ENCODE measurements around the gene COL28A1.

The COL28A1 gene

DNA sequence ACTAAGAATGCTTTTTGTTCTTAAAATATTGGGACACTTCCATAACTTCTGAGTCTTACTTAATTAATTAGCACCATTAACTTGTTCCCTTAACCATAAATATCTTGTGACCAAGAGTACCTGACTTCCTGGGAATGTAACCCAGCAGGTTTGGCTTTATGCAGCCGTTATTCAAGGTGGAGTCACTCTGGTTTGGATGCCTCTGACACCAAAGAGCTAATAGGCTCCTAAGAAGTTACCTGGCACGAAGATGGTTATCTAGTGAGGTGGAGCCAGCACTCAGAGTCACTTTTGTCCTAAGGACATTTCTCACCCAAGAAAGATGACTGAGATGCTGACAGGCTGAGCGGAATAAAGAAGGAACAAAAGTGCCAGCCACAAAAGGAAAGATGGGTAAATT, 181.0 kb downstream of the COL28A1 start:
- no peak for TF ChIP-seq CTCF (IDR thresholded peaks at IDR 0.05; ENCODE audit: low read depth, low read length, poor library complexity, severe bottlenecking)
- no peaks in the 10 kb centered on the region for H3K9me2 ChIP-seq (replicated peaks; ENCODE audit: control insufficient read depth, low read length)

GRCh38 chr7:7352845-7353244, 182.8 kb downstream of the COL28A1 start:
- no peaks in the 10 kb centered on the region for H4K20me1 ChIP-seq (ENCODE audit: control insufficient read depth, insufficient read depth, low read depth, low read length)
- H3F3A ChIP-seq (ENCODE audit: control insufficient read depth, insufficient read depth): no peaks in the 10 kb centered on the region
- no peaks in the 10 kb centered on the region for H3K79me2 ChIP-seq (ENCODE audit: control insufficient read depth, low read length)
- no peak overlapping the region for H3K4me3 ChIP-seq (ENCODE audit: low read length)
- TF ChIP-seq CTCF (IDR thresholded peaks at IDR 0.05; ENCODE audit: low read depth, low read length, poor library complexity, severe bottlenecking) (no peak), EZH2phosphoT487 (IDR thresholded peaks at IDR 0.05; ENCODE audit: borderline replicate concordance, low read length) (no peak)
- no peaks in the 10 kb centered on the region for H3K4me1 ChIP-seq (ENCODE audit: control insufficient read depth, low read length)
- H3K9me2 ChIP-seq (replicated peaks; ENCODE audit: control insufficient read depth, low read length): no peaks in the 10 kb centered on the region
- 0 out of 2 replicates have a peak, but pooled peaks cover 2% of the 10 kb centered on the region for H3K27me3 ChIP-seq (ENCODE audit: control insufficient read depth, low read length)
- no peak overlapping the region for H3K27ac ChIP-seq (ENCODE audit: low read depth, low read length)
- no peak overlapping the region for H3K4me2 ChIP-seq (ENCODE audit: low read length)
- H3K9me3 ChIP-seq (ENCODE audit: control insufficient read depth, insufficient read depth, low read length): no peaks in the 10 kb centered on the region
- no peaks in the 10 kb centered on the region for H3K36me3 ChIP-seq (ENCODE audit: control insufficient read depth, low read length)

More for the DNA sequence above, 181.0 kb downstream of the COL28A1 start:
- H3K4me2 ChIP-seq (ENCODE audit: low read length): no peak overlapping the region
- H3K79me2 ChIP-seq (ENCODE audit: control insufficient read depth, low read length): no peaks in the 10 kb centered on the region
- no peak overlapping the region for H3K4me3 ChIP-seq (ENCODE audit: low read length)
- no peak overlapping the region for H3K27ac ChIP-seq (ENCODE audit: low read depth, low read length)
- H3F3A ChIP-seq (ENCODE audit: control insufficient read depth, insufficient read depth): no peaks in the 10 kb centered on the region
- H3K27me3 ChIP-seq (ENCODE audit: control insufficient read depth, low read length): 0 out of 2 replicates have a peak, but pooled peaks cover 2% of the 10 kb centered on the region
- H3K36me3 ChIP-seq (ENCODE audit: control insufficient read depth, low read length): no peaks in the 10 kb centered on the region
- H3K9me3 ChIP-seq (ENCODE audit: control insufficient read depth, insufficient read depth, low read length): no peaks in the 10 kb centered on the region
- H4K20me1 ChIP-seq (ENCODE audit: control insufficient read depth, insufficient read depth, low read depth, low read length): no peaks in the 10 kb centered on the region
- H3K4me1 ChIP-seq (ENCODE audit: control insufficient read depth, low read length): no peaks in the 10 kb centered on the region

GRCh38 chr7:7351832-7352231, 183.8 kb downstream of the COL28A1 start:
- Histone ChIP-seq H3K36me3 (ENCODE audit: control insufficient read depth, low read length) (no peaks in the 10 kb centered on the region), H3K4me3 (ENCODE audit: low read length) (no peak overlapping the region), H3K9me2 (replicated peaks; ENCODE audit: control insufficient read depth, low read length) (no peaks in the 10 kb centered on the region), H3K4me1 (ENCODE audit: control insufficient read depth, low read length) (no peaks in the 10 kb centered on the region), H3K27ac (ENCODE audit: low read depth, low read length) (no peak overlapping the region), H3K27me3 (ENCODE audit: control insufficient read depth, low read length) (0 out of 2 replicates have a peak, but pooled peaks cover 2% of the 10 kb centered on the region), H3K4me2 (ENCODE audit: low read length) (no peak overlapping the region), H4K20me1 (ENCODE audit: control insufficient read depth, insufficient read depth, low read depth, low read length) (no peaks in the 10 kb centered on the region), H3F3A (ENCODE audit: control insufficient read depth, insufficient read depth) (no peaks in the 10 kb centered on the region), H3K9me3 (ENCODE audit: control insufficient read depth, insufficient read depth, low read length) (no peaks in the 10 kb centered on the region), H3K79me2 (ENCODE audit: control insufficient read depth, low read length) (no peaks in the 10 kb centered on the region)
- no peak for TF ChIP-seq EZH2phosphoT487 (IDR thresholded peaks at IDR 0.05; ENCODE audit: borderline replicate concordance, low read length)
- TF ChIP-seq CTCF (IDR thresholded peaks at IDR 0.05; ENCODE audit: low read depth, low read length, poor library complexity, severe bottlenecking): no peak

DNA sequence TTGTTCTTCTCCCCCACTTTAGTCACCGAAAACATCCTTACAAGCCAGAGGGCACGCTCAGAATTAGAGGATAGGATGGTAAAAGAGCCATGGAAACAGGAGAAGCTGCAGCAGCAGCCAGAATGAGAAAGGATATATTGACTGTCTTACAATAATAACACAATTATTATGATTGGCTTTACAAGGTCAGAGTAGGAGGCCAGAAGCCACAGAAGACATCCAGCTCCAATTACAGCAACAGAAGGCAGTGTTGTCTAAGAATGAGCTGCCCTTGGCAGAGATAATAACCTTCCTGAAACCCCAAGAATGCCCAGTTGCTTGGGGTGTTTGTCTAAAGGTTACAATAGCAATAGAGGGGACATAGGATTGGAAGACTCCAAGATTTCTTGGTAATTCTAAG, 184.5 kb downstream of the COL28A1 start:
- Histone ChIP-seq H3K27me3 (ENCODE audit: control insufficient read depth, low read length) (0 out of 2 replicates have a peak, but pooled peaks cover 2% of the 10 kb centered on the region), H3K27ac (ENCODE audit: low read depth, low read length) (no peak overlapping the region), H3K4me3 (ENCODE audit: low read length) (no peak overlapping the region), H4K20me1 (ENCODE audit: control insufficient read depth, insufficient read depth, low read depth, low read length) (no peaks in the 10 kb centered on the region), H3K4me1 (ENCODE audit: control insufficient read depth, low read length) (no peaks in the 10 kb centered on the region), H3K4me2 (ENCODE audit: low read length) (no peak overlapping the region), H3K9me2 (replicated peaks; ENCODE audit: control insufficient read depth, low read length) (no peaks in the 10 kb centered on the region), H3K9me3 (ENCODE audit: control insufficient read depth, insufficient read depth, low read length) (no peaks in the 10 kb centered on the region), H3K79me2 (ENCODE audit: control insufficient read depth, low read length) (no peaks in the 10 kb centered on the region), H3F3A (ENCODE audit: control insufficient read depth, insufficient read depth) (no peaks in the 10 kb centered on the region), H3K36me3 (ENCODE audit: control insufficient read depth, low read length) (no peaks in the 10 kb centered on the region)
- TF ChIP-seq CTCF (IDR thresholded peaks at IDR 0.05; ENCODE audit: low read depth, low read length, poor library complexity, severe bottlenecking) (no peak), EZH2phosphoT487 (IDR thresholded peaks at IDR 0.05; ENCODE audit: borderline replicate concordance, low read length) (no peak)

Measured in DOHH2 (cell line).